AG20443 (cell line): Measurements from ENCODE around the gene SPAG5.
A peak's percentile ranks its signal among the peaks of the same experiment; 100 is the strongest.

Source experiments
- DNase-seq: peaks from one replicate; pipeline ENCODE4 v3.0.0; 2012; ENCODE audit warnings: low spot score, mixed read lengths

The SPAG5 gene

GRCh38 chr17:28598799-28599310, at the start of gene SPAG5:
TSS of gene SPAG5 (minus strand) at chr17:28599025. CDS start at chr17:28598946, 79 bp downstream.
- DNase-seq, result peak; percentile 100

DNA sequence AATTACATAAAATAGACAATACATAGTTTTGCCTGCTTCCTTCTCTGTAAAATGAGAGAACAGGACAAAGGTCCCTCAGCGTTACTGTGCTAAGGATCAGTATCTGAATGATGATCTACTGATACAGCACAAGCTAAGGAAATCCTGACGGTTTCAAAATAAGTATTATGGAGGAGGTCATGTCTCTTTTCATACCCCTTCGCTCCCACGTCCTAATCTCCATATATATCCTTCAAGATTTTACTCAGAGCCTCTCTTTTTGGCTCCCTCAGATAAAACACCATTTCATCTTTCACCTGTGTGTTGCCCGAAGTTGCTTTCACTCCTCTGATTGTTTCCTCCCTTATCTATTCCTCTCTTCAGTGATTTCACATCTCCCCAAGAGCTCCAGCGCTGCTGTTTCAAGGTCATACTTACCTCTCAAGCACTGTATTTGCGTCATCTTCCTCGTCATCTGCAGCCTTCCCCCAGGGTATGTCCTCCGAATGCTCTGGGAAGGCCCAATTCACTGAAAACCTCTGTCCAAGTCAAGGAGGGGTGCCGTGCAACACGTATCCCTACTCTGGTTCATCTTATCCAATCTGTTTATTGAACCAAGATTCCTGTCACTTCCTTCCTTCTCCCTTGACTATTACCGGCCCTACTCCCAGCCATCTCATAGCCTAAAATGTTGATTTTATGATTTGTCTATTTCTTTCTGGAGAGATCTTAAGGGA, 47.4 kb upstream of the SPAG5 start:
- no peak for DNase-seq

GRCh38 chr17:28645576-28645939, 46.7 kb upstream of the SPAG5 start:
- DNase-seq, result no peak

- DNase-seq, result peak; percentile 100
Measured at GRCh38 chr17:28644787-28645575, 46.2 kb upstream of the SPAG5 start, which contains the start of gene BLTP2. TSS of gene BLTP2 (minus strand) at chr17:28645158. CDS start at chr17:28645056, 102 bp downstream.

DNA sequence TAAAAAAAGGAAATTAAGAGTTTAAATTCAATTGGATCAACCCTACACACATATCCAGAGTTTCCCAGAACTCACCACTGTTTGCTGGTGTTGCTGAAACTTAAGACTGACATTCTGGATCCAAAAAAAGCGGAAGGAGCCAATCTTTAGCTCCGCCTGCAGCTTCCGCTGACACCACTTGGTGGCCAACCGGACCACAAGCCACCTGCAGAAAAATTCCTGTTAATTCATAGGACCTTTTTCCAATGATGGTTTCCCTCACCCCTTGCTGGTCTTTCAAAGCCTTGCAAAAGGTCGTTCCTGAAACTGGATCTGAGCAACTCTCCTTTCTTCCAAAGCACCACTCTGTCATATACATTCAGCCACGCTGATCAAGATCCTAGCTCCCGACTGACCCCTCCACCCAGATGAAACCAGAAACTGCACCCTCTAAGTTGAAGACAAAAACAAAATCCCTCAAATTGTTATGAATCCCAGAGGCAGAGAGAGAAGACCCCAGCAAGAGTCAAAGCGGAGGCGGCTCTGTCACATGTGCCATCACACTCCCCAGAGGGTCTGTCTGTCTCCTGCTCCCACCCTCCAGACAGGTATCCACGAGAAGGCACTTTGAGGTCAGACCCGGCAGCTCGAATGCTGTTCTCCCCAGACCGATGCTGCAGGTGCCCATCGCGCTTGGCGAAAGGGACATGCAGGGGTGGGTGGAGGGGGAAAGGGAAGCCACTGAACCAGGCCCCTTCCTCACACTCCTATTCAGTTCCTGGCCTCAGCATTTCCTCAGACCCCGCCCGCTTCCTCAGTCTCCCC, 45.4 kb upstream of the SPAG5 start:
- DNase-seq, result peak; percentile 81

- DNase-seq, result no peak
Measured at GRCh38 chr17:28641579-28641978, 42.8 kb upstream of the SPAG5 start.

- no peak for DNase-seq
Measured at GRCh38 chr17:28635506-28635905, 36.7 kb upstream of the SPAG5 start.

GRCh38 chr17:28634206-28634865, 35.5 kb upstream of the SPAG5 start:
- no peak for DNase-seq

GRCh38 chr17:28626818-28627217, 28.0 kb upstream of the SPAG5 start:
- DNase-seq, result no peak

- no peak for DNase-seq
Measured at GRCh38 chr17:28624148-28624547, 25.3 kb upstream of the SPAG5 start.

GRCh38 chr17:28623696-28624095, 24.9 kb upstream of the SPAG5 start:
- no peak for DNase-seq

DNA sequence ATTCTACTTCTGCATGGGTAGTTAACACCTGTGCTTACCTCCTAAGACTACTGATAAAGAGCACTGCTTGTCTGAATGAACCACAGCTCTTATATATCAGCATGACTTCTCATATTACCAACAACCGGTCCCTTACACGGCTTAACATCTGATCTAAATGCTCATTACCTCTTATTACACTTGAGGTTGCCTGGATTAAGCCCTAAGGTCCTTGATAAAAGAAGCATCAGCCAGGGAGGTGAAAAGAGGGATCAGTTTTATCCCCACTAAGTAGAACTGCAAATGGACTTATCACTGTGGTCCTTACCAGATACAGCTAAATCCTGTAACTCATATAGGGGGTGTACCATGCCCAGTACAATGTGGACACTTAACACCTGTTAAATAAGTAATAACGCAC, 23.4 kb upstream of the SPAG5 start:
- no peak for DNase-seq

GRCh38 chr17:28620010-28620409, 21.2 kb upstream of the SPAG5 start:
- no peak for DNase-seq

- DNase-seq, result no peak
Measured at GRCh38 chr17:28618464-28618863, 19.6 kb upstream of the SPAG5 start.

GRCh38 chr17:28616281-28616680, 17.5 kb upstream of the SPAG5 start:
- no peak for DNase-seq

GRCh38 chr17:28615260-28615940, 16.6 kb upstream of the SPAG5 start:
- DNase-seq, result no peak

DNA sequence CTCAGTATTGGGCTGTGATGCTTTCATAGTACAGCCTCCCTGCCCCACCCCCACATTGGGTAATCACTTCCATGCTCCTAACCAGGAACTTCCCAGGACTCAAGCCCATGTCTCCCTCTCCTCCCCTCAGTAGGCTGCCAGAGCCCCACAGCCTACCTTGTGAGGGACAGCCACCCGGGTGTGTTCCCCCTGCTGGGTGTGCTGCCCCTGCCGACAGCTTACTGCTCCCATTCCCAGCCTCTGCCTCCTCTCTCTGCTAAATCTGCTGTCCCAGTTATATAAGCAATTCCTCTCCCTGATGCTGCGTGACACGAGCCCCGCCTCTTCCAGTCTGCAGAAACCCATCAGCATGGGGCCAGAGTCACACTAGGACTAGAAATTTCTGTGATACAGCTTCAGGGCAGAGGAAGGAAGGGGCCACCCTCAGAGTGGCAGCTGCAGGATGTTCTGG, 15.1 kb upstream of the SPAG5 start, which contains the start of gene RSKR:
TSS of gene RSKR (minus strand) at position 255 of the 451 bp plus-strand sequence. CDS start at position 231, 24 bp downstream.
- DNase-seq, result peak; percentile 20

- DNase-seq, result peak; percentile 60
Measured at GRCh38 chr17:28612936-28613872, 14.4 kb upstream of the SPAG5 start.

GRCh38 chr17:28612531-28612930, 13.7 kb upstream of the SPAG5 start:
- DNase-seq, result no peak

- DNase-seq, result no peak
Measured at GRCh38 chr17:28610376-28610775, 11.6 kb upstream of the SPAG5 start.
